Endothelial cell of umbilical vein (primary cell): ENCODE measurements around the gene STAB2. TPM values are rescaled to one million over a fixed set of nuclear protein-coding genes. Genes with fewer than 3 reads are reported as not detected.

Experiments used
- BruUV-seq: library from RNA; stranded (reverse); fragments of 400-500 nt; replicated peaks from 2 replicates; lab custom pipeline; 2021; lab: Mats Ljungman, UMichigan
- CTCF ChIA-PET: fragments of 300-600, 350-600 bp; sonication (Branson Sonifier 250); formaldehyde crosslinking; loops from one replicate; lab custom pipeline; 2021; ENCODE audit warnings: antibody characterized with exemption, inconsistent platforms; lab: Charles Lee
- POLR2A ChIA-PET: fragments of 300-600, 350-600 bp; sonication (Branson Sonifier 250); formaldehyde crosslinking; loops from one replicate; lab custom pipeline; 2021; ENCODE audit warnings: antibody characterized with exemption, inconsistent platforms; lab: Charles Lee
- DNase-seq: peaks from one replicate; pipeline ENCODE4 v3.0.0-alpha.2; 2011; ENCODE audit warnings: low read depth, low spot score
- FAIRE-seq: peaks from 2 replicates; lab custom pipeline; 2011; peaks lifted over from hg19 to GRCh38; lab: Jason Lieb, UNC
- H2AFZ ChIP-seq: 2 replicates; pipeline ENCODE4 v1.6.0; 2012; ENCODE audit warnings: low read depth, low read length, control low read depth, inconsistent platforms
- H3K27ac ChIP-seq: 2 replicates; pipeline ENCODE4 v1.5.1; 2011; ENCODE audit warnings: low read depth, mild to moderate bottlenecking, control low read depth, low read length, moderate library complexity; ENCODE audit not compliant: insufficient read depth
- H3K27me3 ChIP-seq, 2 experiments: 2 replicates each; pipeline versions ENCODE4 v1.6.0 to v1.6.1; 2011; ENCODE audit warnings: low read length in 2 of 2, mixed read lengths in 1 of 2; ENCODE audit not compliant: control insufficient read depth in 2 of 2, insufficient read depth in 2 of 2
- H3K36me3 ChIP-seq, 2 experiments: 2 replicates in 1 of 2; 3 replicates in 1 of 2; pipeline ENCODE4 v1.5.1; 2011; ENCODE audit warnings: low read length in 2 of 2, mild to moderate bottlenecking in 1 of 2, moderate library complexity in 1 of 2; ENCODE audit not compliant: control insufficient read depth in 2 of 2, insufficient read depth in 2 of 2; ENCODE audit errors: extremely low read depth in 1 of 2
- H3K4me1 ChIP-seq: 3 replicates; pipeline ENCODE4 v1.5.1; 2011; ENCODE audit warnings: mild to moderate bottlenecking, low read length; ENCODE audit not compliant: control insufficient read depth, insufficient read depth; ENCODE audit errors: extremely low read depth
- H3K4me2 ChIP-seq: 2 replicates; pipeline ENCODE4 v1.6.1; 2011; ENCODE audit warnings: low read length, control low read depth, mixed read lengths; ENCODE audit not compliant: insufficient read depth
- H3K4me3 ChIP-seq, 3 experiments: fragments of 200-600 bp in 1 of 3; sonication (generic), shearing (Covaris generic) in 1 of 3; replicated peaks in 1 of 3; 2 replicates each; pipeline ENCODE4 v1.5.1; 2011 to 2016; ENCODE audit warnings: control low read depth in 3 of 3, low read length in 3 of 3, mild to moderate bottlenecking in 2 of 3, inconsistent platforms in 1 of 3, low read depth in 1 of 3, moderate library complexity in 1 of 3; ENCODE audit not compliant: insufficient read depth in 1 of 3
- H3K79me2 ChIP-seq: 2 replicates; pipeline ENCODE4 v1.6.0; 2012; ENCODE audit warnings: low read length, inconsistent platforms; ENCODE audit not compliant: control insufficient read depth, insufficient read depth
- H3K9ac ChIP-seq: replicated peaks from 2 replicates; pipeline ENCODE3; 2011; ENCODE audit warnings: low read length, control low read depth; ENCODE audit not compliant: insufficient read depth; ENCODE audit errors: extremely low read depth
- H3K9me1 ChIP-seq: replicated peaks from 3 replicates; pipeline ENCODE4 v1.6.0; 2011; ENCODE audit warnings: mild to moderate bottlenecking, low read length; ENCODE audit not compliant: control insufficient read depth, insufficient read depth; ENCODE audit errors: extremely low read depth
- H3K9me3 ChIP-seq: replicated peaks from 2 replicates; pipeline ENCODE4 v1.5.1; 2012; ENCODE audit warnings: low read length, inconsistent platforms; ENCODE audit not compliant: control insufficient read depth, insufficient read depth
- H4K20me1 ChIP-seq: replicated peaks from 2 replicates; pipeline ENCODE3; 2011; ENCODE audit warnings: mild to moderate bottlenecking, low read length; ENCODE audit not compliant: control insufficient read depth, insufficient read depth; ENCODE audit errors: extremely low read depth
- CTCF ChIP-seq, 2 donors: IDR thresholded peaks; 1 replicate in 1 of 2; 2 replicates in 1 of 2; pipeline ENCODE4 v1.5.1; 2011; ENCODE audit warnings: low read length in 2 of 2, mild to moderate bottlenecking in 2 of 2, moderate library complexity in 2 of 2, control low read depth in 1 of 2, inconsistent platforms in 1 of 2, low read depth in 1 of 2; ENCODE audit not compliant: insufficient read depth in 1 of 2; ENCODE audit errors: extremely low read depth in 1 of 2
- EZH2 ChIP-seq: IDR thresholded peaks from 2 replicates; pipeline ENCODE4 v1.6.1; 2012; ENCODE audit warnings: borderline replicate concordance, low read depth, mild to moderate bottlenecking, moderate library complexity, low read length, inconsistent platforms; ENCODE audit not compliant: severe bottlenecking
- FOS ChIP-seq: IDR thresholded peaks from 2 replicates; pipeline ENCODE4 v1.6.1; 2011; ENCODE audit warnings: mild to moderate bottlenecking, low read length, moderate library complexity, borderline replicate concordance; ENCODE audit not compliant: insufficient read depth
- GATA2 ChIP-seq: IDR thresholded peaks from 2 replicates; pipeline ENCODE4 v1.7.0; 2011; ENCODE audit warnings: low read depth, mild to moderate bottlenecking, moderate library complexity, mixed read lengths, low read length; ENCODE audit not compliant: insufficient read length, insufficient read depth
- MAX ChIP-seq: IDR thresholded peaks from 2 replicates; pipeline ENCODE4 v1.6.1; 2011; ENCODE audit not compliant: insufficient read depth, insufficient read length
- MYC ChIP-seq: IDR thresholded peaks from one replicate; pipeline ENCODE4 v1.6.1; 2011; ENCODE audit warnings: mild to moderate bottlenecking, low read depth, low read length
- POLR2AphosphoS5 ChIP-seq: IDR thresholded peaks from 2 replicates; pipeline ENCODE4 v1.6.1; 2012; ENCODE audit warnings: low read depth, mild to moderate bottlenecking, control low read depth, low read length, moderate library complexity; ENCODE audit not compliant: insufficient read depth
- dilution Hi-C: fragments of 300-500 bp; cut with MboI; formaldehyde crosslinking; loops from one replicate; pipeline ENCODE4 v1.15.0; 2019; ENCODE audit warnings: low sequenced_read_pairs; ENCODE audit not compliant: extremely low pct_ligation_motif_present
- intact Hi-C: fragments of 100-400 bp; cut with micrococcal nuclease; formaldehyde crosslinking; loops from one replicate; pipeline ENCODE4 v1.10.0; 2022
- polyA plus RNA-seq, 4 experiments: library from polyadenylated mRNA; depleted of rRNA in 3 of 4; stranded (reverse) in 3 of 4; unstranded in 1 of 4; fragments of >200 nt; gene quantifications; 2 replicates each; pipeline versions ENCODE4 v1.2.1 to v1.2.3, GENCODE V29; 2011 to 2012; ENCODE audit warnings: missing spikeins in 1 of 4
- total RNA-seq: library from RNA; stranded (reverse); gene quantifications from 2 replicates; pipeline ENCODE4 v1.2.3, GENCODE V29; 2021

The STAB2 gene
- total and polyA plus RNA-seq, 2 donors (not counting 3 experiments of a cell fraction or from before 2014, with no cell fraction given), result 0.01 TPM; not detected in 1

- TF ChIP-seq FOS (no peak), MYC (no peak), CTCF (IDR thresholded peaks at IDR 0.05; ENCODE audit: extremely low read depth in 1 of 2, insufficient read depth in 1 of 2, low read depth in 1 of 2, low read length in 2 of 2) (no peak), EZH2 (no peak)
- H3K4me2 ChIP-seq, result no peak overlapping the region
- BruUV-seq, result no TSS peak
- H3K9ac ChIP-seq, result no peak overlapping the region
- FAIRE-seq (no peak), DNase-seq (peak; percentile 17)
- intact Hi-C loops, result no loop called here
- no peaks in the 10 kb centered on the region for H3K9me3 ChIP-seq
- H3K4me1 ChIP-seq, result no peaks in the 10 kb centered on the region
- H2AFZ ChIP-seq, result no peak overlapping the region
- no peak overlapping the region for H3K4me3 ChIP-seq
- H3K27ac ChIP-seq, result no peak overlapping the region
- no peaks in the 10 kb centered on the region for H3K36me3 ChIP-seq
- H3K27me3 ChIP-seq, result no peaks in the 10 kb centered on the region
- POLR2A ChIA-PET, result no interaction called here
- H4K20me1 ChIP-seq, result no peaks in the 10 kb centered on the region
- H3K9me1 ChIP-seq, result no peaks in the 10 kb centered on the region
- dilution Hi-C loops, result no loop called here
- H3K79me2 ChIP-seq, result no peaks in the 10 kb centered on the region
- CTCF ChIA-PET, result interaction anchor here (1.2 to 1.5 kb wide), 2 partner anchors 12 to 44 kb away, joined by 4 read pairs; no protein-coding TSS in a partner anchor
These were observed 89.8 kb downstream of the STAB2 start for GRCh38 chr12:103676893-103677292.

- Histone ChIP-seq H3K9me3 (no peaks in the 10 kb centered on the region), H3K79me2 (no peaks in the 10 kb centered on the region), H3K4me3 (no peak overlapping the region), H3K36me3 (no peaks in the 10 kb centered on the region), H3K27me3 (no peaks in the 10 kb centered on the region), H3K4me1 (no peaks in the 10 kb centered on the region), H2AFZ (no peak overlapping the region), H3K27ac (no peak overlapping the region), H3K4me2 (no peak overlapping the region), H4K20me1 (no peaks in the 10 kb centered on the region), H3K9me1 (no peaks in the 10 kb centered on the region), H3K9ac (no peak overlapping the region)
- no peak for TF ChIP-seq POLR2AphosphoS5
- TF ChIP-seq MAX, result no peak
- TF ChIP-seq EZH2, result no peak
- no peak for TF ChIP-seq MYC
- TF ChIP-seq CTCF (IDR thresholded peaks at IDR 0.05; ENCODE audit: extremely low read depth in 1 of 2, insufficient read depth in 1 of 2, low read depth in 1 of 2, low read length in 2 of 2), result no peak
- TF ChIP-seq GATA2, result no peak
- intact Hi-C loops (no loop called here), dilution Hi-C loops (no loop called here)
- DNase-seq (no peak), FAIRE-seq (no peak)
- CTCF ChIA-PET, result interaction anchor here (1.2 to 1.5 kb wide), 2 partner anchors 12 to 45 kb away, joined by 4 read pairs; no protein-coding TSS in a partner anchor
- POLR2A ChIA-PET, result no interaction called here
- BruUV-seq, result no TSS peak
These were observed 90.3 kb downstream of the STAB2 start for GRCh38 chr12:103677341-103677740.
